Nephron (organoid): ENCODE measurements around the gene MAD2L1.
A peak's percentile ranks its signal among the peaks of the same experiment; 100 is the strongest.

Experiments
- H3K27ac Mint-ChIP-seq, 3 experiments: 2 replicates each; pipeline ENCODE4 v1.8.0; 2020; ENCODE audit warnings: mixed read lengths in 3 of 3, mild to moderate bottlenecking in 2 of 3, moderate library complexity in 1 of 3
- H3K27me3 Mint-ChIP-seq: 2 replicates; pipeline ENCODE4 v1.8.0; 2021; ENCODE audit warnings: low read depth, mild to moderate bottlenecking, moderate library complexity, mixed read lengths
- H3K36me3 Mint-ChIP-seq: 2 replicates; pipeline ENCODE4 v1.8.0; 2020; ENCODE audit warnings: low read depth, mixed read lengths
- H3K4me1 Mint-ChIP-seq: 2 replicates; pipeline ENCODE4 v1.8.0; 2020; ENCODE audit warnings: mixed read lengths
- H3K4me3 Mint-ChIP-seq, 3 experiments: 2 replicates each; pipeline ENCODE4 v1.8.0; 2020; ENCODE audit warnings: mild to moderate bottlenecking in 3 of 3, mixed read lengths in 3 of 3, moderate library complexity in 2 of 3
- H3K9me3 Mint-ChIP-seq: 2 replicates; pipeline ENCODE4 v1.8.0; 2020; ENCODE audit warnings: mixed read lengths
- TF ChIP-seq, protein P1 (sequence below), 3 experiments: fragments of 200-600 bp; sonication (generic); IDR thresholded peaks; one replicate each; pipeline ENCODE4 v1.5.0; 2021; ENCODE audit warnings: antibody characterized with exemption in 3 of 3; ENCODE audit not compliant: unreplicated experiment in 3 of 3

MAD2L1 gene

GRCh38 chr4:120081726-120082125, 15.1 kb upstream of the MAD2L1 start:
- no peak overlapping the region for H3K4me3 Mint-ChIP-seq
- no peaks in the 10 kb centered on the region for H3K9me3 Mint-ChIP-seq
- TF ChIP-seq, protein P1, sequence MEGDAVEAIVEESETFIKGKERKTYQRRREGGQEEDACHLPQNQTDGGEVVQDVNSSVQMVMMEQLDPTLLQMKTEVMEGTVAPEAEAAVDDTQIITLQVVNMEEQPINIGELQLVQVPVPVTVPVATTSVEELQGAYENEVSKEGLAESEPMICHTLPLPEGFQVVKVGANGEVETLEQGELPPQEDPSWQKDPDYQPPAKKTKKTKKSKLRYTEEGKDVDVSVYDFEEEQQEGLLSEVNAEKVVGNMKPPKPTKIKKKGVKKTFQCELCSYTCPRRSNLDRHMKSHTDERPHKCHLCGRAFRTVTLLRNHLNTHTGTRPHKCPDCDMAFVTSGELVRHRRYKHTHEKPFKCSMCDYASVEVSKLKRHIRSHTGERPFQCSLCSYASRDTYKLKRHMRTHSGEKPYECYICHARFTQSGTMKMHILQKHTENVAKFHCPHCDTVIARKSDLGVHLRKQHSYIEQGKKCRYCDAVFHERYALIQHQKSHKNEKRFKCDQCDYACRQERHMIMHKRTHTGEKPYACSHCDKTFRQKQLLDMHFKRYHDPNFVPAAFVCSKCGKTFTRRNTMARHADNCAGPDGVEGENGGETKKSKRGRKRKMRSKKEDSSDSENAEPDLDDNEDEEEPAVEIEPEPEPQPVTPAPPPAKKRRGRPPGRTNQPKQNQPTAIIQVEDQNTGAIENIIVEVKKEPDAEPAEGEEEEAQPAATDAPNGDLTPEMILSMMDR (IDR thresholded peaks at IDR 0.05; ENCODE audit: unreplicated experiment in 3 of 3): no peak
- H3K27me3 Mint-ChIP-seq: no peaks in the 10 kb centered on the region
- H3K27ac Mint-ChIP-seq: peak overlapping the region in 1 of 3 experiments; percentile 13
- H3K4me1 Mint-ChIP-seq: no peaks in the 10 kb centered on the region
- no peaks in the 10 kb centered on the region for H3K36me3 Mint-ChIP-seq

GRCh38 chr4:120080533-120080932, 13.9 kb upstream of the MAD2L1 start:
- Mint-ChIP-seq H3K4me3 (no peak overlapping the region), H3K4me1 (no peaks in the 10 kb centered on the region), H3K36me3 (no peaks in the 10 kb centered on the region), H3K9me3 (no peaks in the 10 kb centered on the region), H3K27me3 (no peaks in the 10 kb centered on the region), H3K27ac (no peak overlapping the region)
- TF ChIP-seq, protein P1 (IDR thresholded peaks at IDR 0.05; ENCODE audit: unreplicated experiment in 3 of 3): no peak

GRCh38 chr4:120079839-120080520, 13.3 kb upstream of the MAD2L1 start:
- Mint-ChIP-seq H3K27me3 (no peaks in the 10 kb centered on the region), H3K9me3 (no peaks in the 10 kb centered on the region), H3K4me3 (no peak overlapping the region), H3K4me1 (no peaks in the 10 kb centered on the region), H3K27ac (no peak overlapping the region), H3K36me3 (no peaks in the 10 kb centered on the region)
- TF ChIP-seq, protein P1 (IDR thresholded peaks at IDR 0.05; ENCODE audit: unreplicated experiment in 3 of 3): no peak

DNA sequence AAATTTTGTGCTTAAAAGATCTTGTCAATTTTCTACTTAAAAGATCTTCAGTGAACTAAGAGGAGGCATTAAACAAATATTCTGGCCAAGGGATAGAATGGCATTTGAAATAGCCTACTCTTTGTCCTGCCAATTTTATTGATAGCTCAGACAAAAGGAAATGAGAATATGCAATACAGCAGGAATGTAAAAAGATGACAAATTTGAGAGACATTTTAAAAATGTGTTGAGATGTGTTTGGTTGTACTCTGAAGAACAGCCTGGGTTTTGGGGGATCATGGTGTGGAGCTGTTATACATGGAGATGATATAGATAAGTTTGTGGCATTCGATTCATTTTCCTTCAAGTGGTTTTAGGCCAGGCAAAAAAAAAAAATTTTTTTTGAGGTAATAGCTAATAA, 11.6 kb upstream of the MAD2L1 start:
- no peaks in the 10 kb centered on the region for H3K27me3 Mint-ChIP-seq
- no peaks in the 10 kb centered on the region for H3K36me3 Mint-ChIP-seq
- TF ChIP-seq, protein P1 (IDR thresholded peaks at IDR 0.05; ENCODE audit: unreplicated experiment in 3 of 3): no peak
- H3K4me3 Mint-ChIP-seq: no peak overlapping the region
- H3K9me3 Mint-ChIP-seq: no peaks in the 10 kb centered on the region
- H3K27ac Mint-ChIP-seq: no peak overlapping the region
- no peaks in the 10 kb centered on the region for H3K4me1 Mint-ChIP-seq

- Mint-ChIP-seq H3K4me1 (peaks cover 25% of the 10 kb centered on the region), H3K4me3 (no peak overlapping the region), H3K9me3 (no peaks in the 10 kb centered on the region), H3K36me3 (no peaks in the 10 kb centered on the region), H3K27ac (no peak overlapping the region), H3K27me3 (no peaks in the 10 kb centered on the region)
- TF ChIP-seq, protein P1 (IDR thresholded peaks at IDR 0.05; ENCODE audit: unreplicated experiment in 3 of 3): peak; percentile 47 to 77 (median 59)
These were observed 4.6 kb upstream of the MAD2L1 start for GRCh38 chr4:120071192-120071795.

- no peaks in the 10 kb centered on the region for H3K36me3 Mint-ChIP-seq
- no peaks in the 10 kb centered on the region for H3K27me3 Mint-ChIP-seq
- TF ChIP-seq, protein P1 (IDR thresholded peaks at IDR 0.05; ENCODE audit: unreplicated experiment in 3 of 3): no peak
- peaks cover 31% of the 10 kb centered on the region for H3K4me1 Mint-ChIP-seq
- no peaks in the 10 kb centered on the region for H3K9me3 Mint-ChIP-seq
- H3K27ac Mint-ChIP-seq: no peak overlapping the region
- no peak overlapping the region for H3K4me3 Mint-ChIP-seq
These were observed 3.5 kb upstream of the MAD2L1 start for GRCh38 chr4:120070196-120070595.
